ENCODE data around the gene AMER2. TPM values are rescaled to one million over a fixed set of nuclear protein-coding genes. Genes with fewer than 3 reads are reported as not detected.

The AMER2 gene
- total RNA-seq, 2 donors from 2014 or later, result 0.18 to 0.34 TPM

GRCh38 chr13:25204863-25205262, 32.8 kb upstream of the AMER2 start:
- no peak for DNase-seq (ENCODE audit: low spot score)
- WGBS, result 74% methylated on average over 4 of the region's 4 CpGs
- no peaks in the 10 kb centered on the region for H3K9me3 ChIP-seq
- H3K27ac ChIP-seq, result no peak overlapping the region
- no peaks in the 10 kb centered on the region for H3K4me1 ChIP-seq (replicated peaks)
- no peaks in the 10 kb centered on the region for H3K27me3 ChIP-seq (replicated peaks; ENCODE audit: insufficient read depth)
- H3K4me3 ChIP-seq, result no peak overlapping the region
- no peak for TF ChIP-seq CTCF (IDR thresholded peaks at IDR 0.05)
- TF ChIP-seq POLR2A (IDR thresholded peaks at IDR 0.05), result no peak
- no peak for TF ChIP-seq POLR2AphosphoS5 (IDR thresholded peaks at IDR 0.05)
- H3K36me3 ChIP-seq, result no peaks in the 10 kb centered on the region
- intact Hi-C loops (cut with DNase I), result no loop called here

- Histone ChIP-seq H3K9me3 (no peaks in the 10 kb centered on the region), H3K36me3 (no peaks in the 10 kb centered on the region), H3K4me1 (replicated peaks) (no peaks in the 10 kb centered on the region), H3K27me3 (replicated peaks; ENCODE audit: insufficient read depth) (no peaks in the 10 kb centered on the region), H3K27ac (no peak overlapping the region), H3K4me3 (no peak overlapping the region)
- intact Hi-C loops (cut with DNase I), result no loop called here
- TF ChIP-seq CTCF (IDR thresholded peaks at IDR 0.05) (no peak), POLR2A (IDR thresholded peaks at IDR 0.05) (no peak), POLR2AphosphoS5 (IDR thresholded peaks at IDR 0.05) (no peak)
- 45% methylated on average over 17 of the region's 17 CpGs for WGBS
- no peak for DNase-seq (ENCODE audit: low spot score)
Observed at GRCh38 chr13:25203127-25203740, 31.1 kb upstream of the AMER2 start.

- intact Hi-C loops (cut with DNase I), result no loop called here
- Histone ChIP-seq H3K27me3 (replicated peaks; ENCODE audit: insufficient read depth) (no peaks in the 10 kb centered on the region), H3K27ac (no peak overlapping the region), H3K9me3 (no peaks in the 10 kb centered on the region), H3K4me3 (no peak overlapping the region), H3K4me1 (replicated peaks) (no peaks in the 10 kb centered on the region), H3K36me3 (no peaks in the 10 kb centered on the region)
- DNase-seq (ENCODE audit: low spot score), result no peak
- WGBS, result 72% methylated on average over 4 of the region's 4 CpGs
- no peak for TF ChIP-seq POLR2AphosphoS5 (IDR thresholded peaks at IDR 0.05)
- TF ChIP-seq CTCF (IDR thresholded peaks at IDR 0.05), result no peak
- TF ChIP-seq POLR2A (IDR thresholded peaks at IDR 0.05), result no peak
Observed at GRCh38 chr13:25200783-25201182, 28.7 kb upstream of the AMER2 start.

- H3K27me3 ChIP-seq (replicated peaks; ENCODE audit: insufficient read depth), result no peaks in the 10 kb centered on the region
- no peak overlapping the region for H3K27ac ChIP-seq
- WGBS, result 68% methylated on average over 5 of the region's 5 CpGs
- TF ChIP-seq CTCF (IDR thresholded peaks at IDR 0.05) (no peak), POLR2A (IDR thresholded peaks at IDR 0.05) (no peak), POLR2AphosphoS5 (IDR thresholded peaks at IDR 0.05) (no peak)
- H3K36me3 ChIP-seq, result no peaks in the 10 kb centered on the region
- H3K9me3 ChIP-seq, result no peaks in the 10 kb centered on the region
- no peak for DNase-seq (ENCODE audit: low spot score)
- H3K4me1 ChIP-seq (replicated peaks), result no peaks in the 10 kb centered on the region
- intact Hi-C loops (cut with DNase I), result no loop called here
- no peak overlapping the region for H3K4me3 ChIP-seq
Observed at GRCh38 chr13:25198647-25199046, 26.6 kb upstream of the AMER2 start.

GRCh38 chr13:25196971-25197370, 24.9 kb upstream of the AMER2 start:
- H3K4me1 ChIP-seq (replicated peaks), result no peaks in the 10 kb centered on the region
- intact Hi-C loops (cut with DNase I), result no loop called here
- H3K9me3 ChIP-seq, result no peaks in the 10 kb centered on the region
- no peaks in the 10 kb centered on the region for H3K36me3 ChIP-seq
- no peak overlapping the region for H3K4me3 ChIP-seq
- no peak overlapping the region for H3K27ac ChIP-seq
- peaks cover 1% of the 10 kb centered on the region for H3K27me3 ChIP-seq (replicated peaks; ENCODE audit: insufficient read depth)
- DNase-seq (ENCODE audit: low spot score), result no peak
- TF ChIP-seq POLR2A (IDR thresholded peaks at IDR 0.05) (no peak), POLR2AphosphoS5 (IDR thresholded peaks at IDR 0.05) (no peak), CTCF (IDR thresholded peaks at IDR 0.05) (no peak)
- WGBS, result 86% methylated on average over 11 of the region's 11 CpGs
